Fibroblast of the conjunctiva (primary cell): ENCODE measurements around the gene THADA.
A peak's percentile ranks its signal among the peaks of the same experiment; 100 is the strongest.
"Not testable (repeated sequence)": the region's sequence is repeated elsewhere in the genome, so short reads cannot be mapped to it uniquely, and the experiment has no call there.

Experiments used
- DNase-seq: peaks from one replicate; pipeline ENCODE4 v3.0.0-alpha.2; 2010; ENCODE audit warnings: low read depth

Gene THADA, protein sequence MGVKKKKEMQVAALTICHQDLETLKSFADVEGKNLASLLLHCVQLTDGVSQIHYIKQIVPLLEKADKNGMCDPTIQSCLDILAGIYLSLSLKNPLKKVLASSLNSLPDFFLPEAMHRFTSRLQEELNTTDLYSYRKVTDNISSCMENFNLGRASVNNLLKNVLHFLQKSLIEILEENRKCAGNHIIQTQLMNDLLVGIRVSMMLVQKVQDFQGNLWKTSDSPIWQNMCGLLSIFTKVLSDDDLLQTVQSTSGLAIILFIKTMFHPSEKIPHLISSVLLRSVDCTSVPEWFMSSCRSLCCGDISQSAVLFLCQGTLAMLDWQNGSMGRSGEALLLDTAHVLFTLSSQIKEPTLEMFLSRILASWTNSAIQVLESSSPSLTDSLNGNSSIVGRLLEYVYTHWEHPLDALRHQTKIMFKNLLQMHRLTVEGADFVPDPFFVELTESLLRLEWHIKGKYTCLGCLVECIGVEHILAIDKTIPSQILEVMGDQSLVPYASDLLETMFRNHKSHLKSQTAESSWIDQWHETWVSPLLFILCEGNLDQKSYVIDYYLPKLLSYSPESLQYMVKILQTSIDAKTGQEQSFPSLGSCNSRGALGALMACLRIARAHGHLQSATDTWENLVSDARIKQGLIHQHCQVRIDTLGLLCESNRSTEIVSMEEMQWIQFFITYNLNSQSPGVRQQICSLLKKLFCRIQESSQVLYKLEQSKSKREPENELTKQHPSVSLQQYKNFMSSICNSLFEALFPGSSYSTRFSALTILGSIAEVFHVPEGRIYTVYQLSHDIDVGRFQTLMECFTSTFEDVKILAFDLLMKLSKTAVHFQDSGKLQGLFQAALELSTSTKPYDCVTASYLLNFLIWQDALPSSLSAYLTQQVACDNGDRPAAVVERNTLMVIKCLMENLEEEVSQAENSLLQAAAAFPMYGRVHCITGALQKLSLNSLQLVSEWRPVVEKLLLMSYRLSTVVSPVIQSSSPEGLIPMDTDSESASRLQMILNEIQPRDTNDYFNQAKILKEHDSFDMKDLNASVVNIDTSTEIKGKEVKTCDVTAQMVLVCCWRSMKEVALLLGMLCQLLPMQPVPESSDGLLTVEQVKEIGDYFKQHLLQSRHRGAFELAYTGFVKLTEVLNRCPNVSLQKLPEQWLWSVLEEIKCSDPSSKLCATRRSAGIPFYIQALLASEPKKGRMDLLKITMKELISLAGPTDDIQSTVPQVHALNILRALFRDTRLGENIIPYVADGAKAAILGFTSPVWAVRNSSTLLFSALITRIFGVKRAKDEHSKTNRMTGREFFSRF (N-terminal part only)

GRCh38 chr2:43595603-43596412 lies at the start of gene THADA:
THADA (minus strand) TSS chr2:43596038; CDS start chr2:43592392, 3,646 bp downstream.
- DNase-seq: peak; percentile 99

GRCh38 chr2:43643680-43644079 lies 47.8 kb upstream of the THADA start:
- no peak for DNase-seq

- DNase-seq: no peak
These were observed 46.5 kb upstream of the THADA start for GRCh38 chr2:43642363-43642762.

DNA sequence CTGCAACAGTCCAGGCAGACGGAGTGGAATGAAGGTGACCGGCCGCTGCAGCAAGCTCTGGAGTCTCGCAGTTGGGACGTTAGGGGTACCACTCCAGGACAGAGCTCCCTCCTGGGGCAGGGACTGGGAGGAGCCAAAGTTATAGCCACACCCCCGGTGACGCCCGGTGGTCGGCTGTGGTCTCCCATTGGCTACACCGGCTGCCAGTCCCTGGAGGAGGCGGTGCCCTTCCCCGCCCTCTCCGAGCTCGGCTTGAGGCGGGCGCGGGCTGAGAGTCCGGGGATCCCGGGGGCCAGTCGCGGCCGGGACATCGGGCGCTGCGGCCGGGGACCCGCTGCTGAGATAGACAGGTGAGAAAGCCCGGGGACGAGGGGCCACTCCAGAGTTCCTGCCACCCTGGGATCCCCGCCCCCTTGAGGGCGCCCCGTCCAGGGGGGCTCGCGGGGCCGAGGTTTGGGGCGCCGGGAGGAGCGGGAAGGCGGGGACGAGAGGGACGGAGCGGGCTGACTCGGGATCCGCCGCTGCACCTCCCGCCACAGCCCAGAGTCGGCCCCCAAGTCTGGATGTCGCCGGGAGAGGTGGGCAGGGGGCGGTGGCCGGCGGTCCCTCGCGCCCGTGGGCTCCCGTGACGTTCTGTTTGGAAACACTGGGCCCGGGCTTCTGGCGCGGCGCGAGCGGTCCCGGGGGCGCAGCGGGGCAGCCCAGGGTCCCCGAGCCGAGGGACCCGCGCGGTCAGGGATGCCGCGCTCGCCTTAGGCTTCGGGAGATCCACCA lies 41.4 kb upstream of the THADA start, which contains the start of gene PLEKHH2:
Gene PLEKHH2, plus strand, starts transcription at position 231 of the 774 bp plus-strand sequence. CDS start 7,414 bp downstream, outside the sequence.
- peak; percentile 73 for DNase-seq

- no peak for DNase-seq
These were observed 40.8 kb upstream of the THADA start for GRCh38 chr2:43636621-43637020.

DNA sequence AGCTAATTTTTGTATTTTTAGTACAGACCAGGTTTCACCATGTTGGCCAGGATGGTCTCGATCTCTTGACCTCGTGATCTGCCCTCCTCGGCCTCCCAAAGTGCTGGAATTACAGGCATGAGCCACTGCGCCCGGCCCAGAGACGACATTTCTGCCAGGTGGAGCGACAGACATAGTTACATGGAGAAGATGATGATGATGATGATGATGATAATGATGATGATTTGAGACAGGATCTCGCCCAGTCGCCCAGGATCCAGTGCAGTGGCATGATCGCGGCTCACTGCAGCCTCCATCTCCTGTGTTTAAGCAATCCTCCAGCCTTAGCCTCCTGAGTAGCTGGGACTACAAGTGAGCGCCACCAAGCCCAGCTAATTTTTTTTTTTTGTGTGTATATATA lies 40.3 kb upstream of the THADA start:
- not testable (repeated sequence) for DNase-seq

DNA sequence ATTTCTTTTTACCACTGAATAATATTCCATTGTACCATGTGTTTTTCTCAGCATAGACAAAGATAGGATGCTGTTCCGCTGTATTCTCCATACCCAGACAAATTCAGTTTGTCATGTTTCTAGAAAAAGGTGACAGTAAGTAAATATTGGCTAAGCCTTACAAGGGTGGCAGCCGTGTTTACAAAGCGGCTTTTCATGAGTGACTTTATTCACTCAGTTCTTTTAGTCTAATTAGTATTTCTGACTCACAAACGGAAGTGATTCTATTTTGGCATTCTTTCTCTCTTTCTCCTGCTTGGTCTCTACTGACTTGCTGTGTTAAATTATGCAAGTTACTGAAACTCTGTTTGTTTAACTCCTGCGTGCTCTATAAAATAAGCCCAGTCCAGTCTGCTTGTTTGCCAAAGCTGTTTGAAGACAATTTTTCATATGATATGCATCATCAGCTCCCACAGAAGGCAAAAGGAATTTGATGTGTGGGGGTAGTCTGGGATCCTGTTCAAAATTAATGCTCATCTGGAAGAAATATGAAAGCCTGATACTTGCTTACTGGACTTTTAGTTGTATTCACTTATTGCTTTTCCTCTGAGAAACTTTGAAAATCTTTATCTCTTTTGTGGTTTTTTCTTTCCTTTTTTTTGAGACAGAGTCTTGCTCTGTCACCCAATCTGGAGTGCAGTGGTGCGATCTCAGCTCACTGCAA lies 38.9 kb upstream of the THADA start:
- peak; percentile 83 for DNase-seq

GRCh38 chr2:43631618-43632317 lies 35.9 kb upstream of the THADA start:
- no peak for DNase-seq

DNA sequence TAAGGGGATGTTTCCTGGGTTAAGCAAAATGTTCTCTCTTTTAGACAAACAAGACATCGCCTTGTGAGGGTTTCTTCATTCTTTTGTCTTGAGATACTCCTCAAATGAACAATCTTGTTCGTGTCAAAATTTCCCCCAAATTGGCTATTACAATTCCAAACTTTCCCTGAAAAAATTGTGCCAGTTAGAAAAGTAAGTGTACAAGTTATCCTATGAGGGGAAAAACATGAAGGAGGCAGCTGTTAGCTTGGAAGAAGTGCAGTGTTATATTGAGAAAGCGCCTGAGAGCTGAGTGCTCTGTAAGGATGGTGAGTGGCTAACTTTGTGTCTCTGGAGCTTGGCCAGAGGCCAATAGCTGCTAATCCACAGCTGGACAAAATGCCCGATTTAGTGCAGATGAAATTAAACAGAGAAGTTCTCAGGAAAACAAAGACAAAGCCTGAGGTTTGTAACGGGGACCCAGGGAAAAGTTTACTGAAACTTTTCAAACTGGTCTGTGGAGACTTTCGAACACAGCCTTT lies 27.2 kb upstream of the THADA start:
- DNase-seq: no peak

- no peak for DNase-seq
These were observed 23.7 kb upstream of the THADA start for GRCh38 chr2:43619511-43619910.

DNA sequence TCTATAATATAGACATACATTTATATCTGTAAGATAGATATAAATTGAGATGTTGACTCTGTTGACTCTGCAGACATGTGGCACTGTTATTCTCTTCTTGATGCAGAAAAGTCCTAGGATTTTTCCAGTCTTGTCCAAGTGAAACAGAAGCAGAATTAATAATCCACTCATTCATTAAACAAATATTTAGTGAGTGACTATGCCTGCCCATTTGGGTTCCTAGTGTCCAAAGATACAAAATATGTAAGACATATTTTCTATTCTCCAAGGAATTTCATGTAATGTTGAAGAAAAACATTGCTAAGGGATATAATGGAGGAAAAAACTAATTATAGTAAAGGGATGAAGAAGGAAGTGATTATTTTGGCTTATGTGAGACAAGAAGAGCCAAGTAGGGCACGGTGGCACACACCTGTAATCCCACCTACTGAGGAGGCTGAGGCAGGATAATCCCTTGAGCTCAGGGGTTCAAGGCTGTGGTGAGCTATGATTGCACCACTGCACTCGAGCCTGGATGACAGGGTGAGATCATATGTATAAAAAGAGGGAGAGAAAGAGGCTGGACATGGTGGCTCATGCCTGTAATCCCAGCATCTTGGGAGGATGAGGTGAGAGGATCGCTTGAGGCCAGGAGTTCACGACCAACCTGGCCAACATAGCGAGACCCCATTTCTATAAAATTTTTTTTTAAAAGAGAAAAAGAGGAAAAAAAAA lies 21.3 kb upstream of the THADA start:
- DNase-seq: no peak

GRCh38 chr2:43612944-43613343 lies 17.1 kb upstream of the THADA start:
- DNase-seq: no peak

GRCh38 chr2:43611987-43612894 lies 16.4 kb upstream of the THADA start:
- peak; percentile 56 for DNase-seq

DNA sequence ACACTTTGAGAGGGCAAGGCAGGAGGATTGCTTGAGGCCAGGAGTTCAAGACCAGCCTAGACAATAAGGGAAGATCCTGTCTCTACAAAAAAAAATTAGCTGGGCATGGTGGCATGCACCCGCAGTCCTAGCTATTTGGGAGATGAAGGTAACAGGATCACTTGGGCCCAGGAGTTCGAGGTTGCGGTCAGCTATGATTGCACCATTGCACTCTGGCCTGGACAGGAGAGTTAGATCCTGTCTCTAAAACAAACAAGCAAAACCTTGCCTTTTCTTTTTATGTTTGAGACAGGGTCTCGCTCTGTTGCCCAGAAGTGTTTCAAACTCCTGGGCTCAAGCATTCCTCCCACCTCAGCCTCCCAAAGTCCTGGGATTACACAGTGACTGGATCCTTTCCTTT lies 14.5 kb upstream of the THADA start:
- DNase-seq: no peak

- peak; percentile 27 for DNase-seq
These were observed 13.6 kb upstream of the THADA start for GRCh38 chr2:43609290-43609918.

- DNase-seq: no peak
These were observed 10.0 kb upstream of the THADA start for GRCh38 chr2:43605851-43606250.
